Panc1 (cell line): ENCODE results near the gene UGT1A9. TPM values are rescaled to one million over a fixed set of nuclear protein-coding genes. Genes with fewer than 3 reads are reported as not detected.

Experiments used
- ATAC-seq: fragments of 200-7000 bp; cut with Tn5 transposase; 2 replicates; pipeline ENCODE4 v1.9.1; 2020; ENCODE audit warnings: mild to moderate bottlenecking, moderate library complexity
- BruUV-seq: library from RNA; stranded (reverse); fragments of 400-500 nt; replicated peaks from 2 replicates; lab custom pipeline; 2021; lab: Mats Ljungman, UMichigan
- CTCF ChIA-PET: fragments of 300-600 bp; sonication (Branson Sonifier 250); formaldehyde crosslinking; loops from one replicate; lab custom pipeline; 2022; ENCODE audit warnings: antibody characterized with exemption; lab: Charles Lee
- POLR2A ChIA-PET: fragments of 300-600 bp; sonication (Branson Sonifier 250); formaldehyde crosslinking; loops from one replicate; lab custom pipeline; 2022; ENCODE audit warnings: antibody characterized with exemption; lab: Charles Lee
- DNase-seq: peaks from one replicate; pipeline ENCODE4 v3.0.0-alpha.2; 2010; ENCODE audit warnings: low read depth, low spot score
- H3K27ac ChIP-seq: 2 replicates; pipeline ENCODE4 v1.5.1; 2011; ENCODE audit warnings: mild to moderate bottlenecking, low read length, inconsistent platforms
- H3K27me3 ChIP-seq: fragments of 200-500 bp; sonication (Bioruptor generic); 2 replicates; pipeline ENCODE4 v1.6.0; 2014; ENCODE audit warnings: low read length, inconsistent platforms; ENCODE audit not compliant: control insufficient read depth, insufficient read depth
- H3K36me3 ChIP-seq: fragments of 200-500 bp; sonication (Bioruptor generic); 2 replicates; pipeline ENCODE4 v1.5.1; 2014; ENCODE audit warnings: inconsistent platforms, mild to moderate bottlenecking, low read length, moderate library complexity; ENCODE audit not compliant: control insufficient read depth, insufficient read depth
- H3K4me1 ChIP-seq: 2 replicates; pipeline ENCODE4 v1.5.1; 2011; ENCODE audit warnings: inconsistent platforms, mild to moderate bottlenecking, low read length, moderate library complexity; ENCODE audit not compliant: control insufficient read depth, insufficient read depth
- H3K4me3 ChIP-seq, 2 experiments: 2 replicates each; pipeline ENCODE4 v1.5.1; 2011 to 2012; ENCODE audit warnings: low read depth in 2 of 2, low read length in 2 of 2, mild to moderate bottlenecking in 2 of 2, inconsistent platforms in 1 of 2, moderate library complexity in 1 of 2
- H3K9me3 ChIP-seq: fragments of 200-500 bp; sonication (Bioruptor generic); 2 replicates; pipeline ENCODE4 v1.5.1; 2014; ENCODE audit warnings: low read depth, mild to moderate bottlenecking, inconsistent platforms, low read length, moderate library complexity; ENCODE audit not compliant: control insufficient read depth, insufficient read depth
- CTCF ChIP-seq: fragments of 450-650 bp; IDR thresholded peaks from 2 replicates; pipeline ENCODE4 v1.5.1; 2017; ENCODE audit warnings: mild to moderate bottlenecking
- POLR2AphosphoS5 ChIP-seq: IDR thresholded peaks from 2 replicates; pipeline ENCODE4 v1.6.1; 2012; ENCODE audit warnings: mild to moderate bottlenecking, low read depth, low read length, moderate library complexity
- REST ChIP-seq, 2 experiments: IDR thresholded peaks; 2 replicates each; pipeline ENCODE4 v1.6.1; 2011 to 2012; ENCODE audit warnings: low read depth in 2 of 2, control low read depth in 1 of 2, low read length in 1 of 2, mild to moderate bottlenecking in 1 of 2, moderate library complexity in 1 of 2; ENCODE audit not compliant: insufficient read depth in 1 of 2
- SIN3A ChIP-seq: IDR thresholded peaks from 2 replicates; pipeline ENCODE4 v1.6.1; 2012; ENCODE audit warnings: low read depth, mild to moderate bottlenecking, low read length, moderate library complexity, borderline replicate concordance; ENCODE audit not compliant: insufficient read depth
- TCF7L2 ChIP-seq: IDR thresholded peaks from 2 replicates; pipeline ENCODE4 v1.6.1; 2011; ENCODE audit warnings: mild to moderate bottlenecking, low read depth, low read length, inconsistent platforms
- in situ Hi-C: cut with HindIII; loops from 2 replicates; pipeline ENCODE4 v1.10.0; 2016; ENCODE audit warnings: low sequenced_read_pairs, low pct_unique_long_range_greater_than_20kb
- intact Hi-C: fragments of 100-400 bp; cut with micrococcal nuclease; formaldehyde crosslinking; loops from one replicate; pipeline ENCODE4 v1.10.0; 2022; ENCODE audit not compliant: unreplicated experiment
- total RNA-seq: library from RNA; stranded (reverse); gene quantifications from one replicate; pipeline ENCODE4 v1.2.1, GENCODE V29; 2021; ENCODE audit not compliant: unreplicated experiment

Gene UGT1A9
- total RNA-seq, 1 experiment from 2014 or later = not detected

GRCh38 chr2:233698740-233699139, 27.0 kb downstream of the UGT1A9 start:
- Histone ChIP-seq H3K27me3 (no peaks in the 10 kb centered on the region), H3K27ac (no peak overlapping the region; the same call in 1 of the 2 replicates), H3K36me3 (no peaks in the 10 kb centered on the region), H3K4me3 (no peak overlapping the region), H3K4me1 (no peaks in the 10 kb centered on the region), H3K9me3 (no peaks in the 10 kb centered on the region)
- ChIA-PET POLR2A (no interaction called here), CTCF (no interaction called here)
- intact Hi-C loops = no loop called here
- in situ Hi-C loops = no loop called here
- TF ChIP-seq SIN3A (no peak), CTCF (no peak), REST (IDR thresholded peaks at IDR 0.05; ENCODE audit: insufficient read depth in 1 of 2, low read depth in 2 of 2, low read length in 1 of 2) (no peak), POLR2AphosphoS5 (no peak), TCF7L2 (no peak)
- no TSS peak for BruUV-seq
- DNase-seq (no peak), ATAC-seq (no peak)

- no TSS peak for BruUV-seq
- no peaks in the 10 kb centered on the region for H3K36me3 ChIP-seq
- intact Hi-C loops = no loop called here
- H3K9me3 ChIP-seq = no peaks in the 10 kb centered on the region
- H3K27ac ChIP-seq = peak overlapping the region; percentile 53; the same call in 1 of the 2 replicates
- in situ Hi-C loops = no loop called here
- DNase-seq (no peak), ATAC-seq (no peak)
- no peaks in the 10 kb centered on the region for H3K4me1 ChIP-seq
- H3K4me3 ChIP-seq = no peak overlapping the region
- CTCF ChIA-PET = no interaction called here
- POLR2A ChIA-PET = no interaction called here
- no peaks in the 10 kb centered on the region for H3K27me3 ChIP-seq
- TF ChIP-seq REST (IDR thresholded peaks at IDR 0.05; ENCODE audit: insufficient read depth in 1 of 2, low read depth in 2 of 2, low read length in 1 of 2) (no peak), POLR2AphosphoS5 (no peak), SIN3A (no peak), TCF7L2 (no peak), CTCF (no peak)
Measured at GRCh38 chr2:233699424-233700027, 27.8 kb downstream of the UGT1A9 start.
